ENCODE results near the gene RTL10.

DNA sequence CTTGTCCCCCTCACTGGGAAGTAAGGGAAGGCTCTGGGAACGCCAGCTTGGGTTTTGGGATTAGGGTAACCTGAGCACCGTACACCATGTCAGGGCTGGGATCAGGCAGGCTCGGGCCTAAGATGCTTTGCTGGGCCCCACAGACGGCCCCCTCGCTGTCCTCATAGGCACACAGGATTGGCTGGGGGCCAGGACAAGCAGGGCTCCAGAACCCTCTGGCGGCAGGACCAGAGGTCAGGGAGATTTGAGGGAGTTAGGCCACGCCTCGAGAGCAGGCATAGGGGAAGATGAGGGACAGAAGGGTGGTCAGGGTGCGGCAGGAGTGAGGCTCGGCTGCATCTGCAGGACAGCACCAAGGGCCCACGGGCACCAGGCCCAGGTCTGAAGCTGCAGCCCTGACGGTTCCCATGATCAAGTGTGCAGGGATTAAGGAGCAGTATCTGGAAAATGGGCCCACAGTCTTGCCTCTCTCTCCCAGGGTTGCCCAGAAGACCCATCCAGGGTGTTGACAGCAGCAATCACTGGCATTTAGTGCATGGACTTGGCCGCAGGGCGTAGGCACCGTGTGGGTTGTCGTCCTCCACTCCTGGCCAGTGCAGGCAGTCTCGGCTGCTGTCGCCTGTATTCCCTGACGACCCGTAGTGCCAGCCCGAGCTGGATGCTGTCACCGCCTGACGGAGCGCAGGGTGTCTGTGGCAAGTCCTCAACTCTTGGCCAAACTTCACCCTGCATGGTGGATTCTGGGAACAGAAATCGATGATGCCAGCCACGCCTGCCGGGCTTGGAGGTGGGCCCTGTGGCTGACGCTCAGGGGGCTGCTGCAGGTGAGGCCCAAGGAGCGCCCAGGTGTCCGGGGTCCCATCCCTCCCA, 15.7 kb upstream of the RTL10 start:
- TF ChIP-seq EZH2 (IDR thresholded peaks at IDR 0.05; ENCODE audit: borderline replicate concordance, insufficient read depth, low read length, poor library complexity, severe bottlenecking) (no peak), POLR2AphosphoS5 (IDR thresholded peaks at IDR 0.05) (no peak), RAD21 (conservative IDR thresholded peaks at IDR 0.05) (no peak)
- TF ChIP-seq, protein P1, sequence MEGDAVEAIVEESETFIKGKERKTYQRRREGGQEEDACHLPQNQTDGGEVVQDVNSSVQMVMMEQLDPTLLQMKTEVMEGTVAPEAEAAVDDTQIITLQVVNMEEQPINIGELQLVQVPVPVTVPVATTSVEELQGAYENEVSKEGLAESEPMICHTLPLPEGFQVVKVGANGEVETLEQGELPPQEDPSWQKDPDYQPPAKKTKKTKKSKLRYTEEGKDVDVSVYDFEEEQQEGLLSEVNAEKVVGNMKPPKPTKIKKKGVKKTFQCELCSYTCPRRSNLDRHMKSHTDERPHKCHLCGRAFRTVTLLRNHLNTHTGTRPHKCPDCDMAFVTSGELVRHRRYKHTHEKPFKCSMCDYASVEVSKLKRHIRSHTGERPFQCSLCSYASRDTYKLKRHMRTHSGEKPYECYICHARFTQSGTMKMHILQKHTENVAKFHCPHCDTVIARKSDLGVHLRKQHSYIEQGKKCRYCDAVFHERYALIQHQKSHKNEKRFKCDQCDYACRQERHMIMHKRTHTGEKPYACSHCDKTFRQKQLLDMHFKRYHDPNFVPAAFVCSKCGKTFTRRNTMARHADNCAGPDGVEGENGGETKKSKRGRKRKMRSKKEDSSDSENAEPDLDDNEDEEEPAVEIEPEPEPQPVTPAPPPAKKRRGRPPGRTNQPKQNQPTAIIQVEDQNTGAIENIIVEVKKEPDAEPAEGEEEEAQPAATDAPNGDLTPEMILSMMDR (IDR thresholded peaks at IDR 0.05; ENCODE audit: poor library complexity, severe bottlenecking) = no peak
